ENCODE data around the gene DSG2.

GRCh38 chr18:31533236-31533635 lies 35.3 kb downstream of the DSG2 start:
- no peak for TF ChIP-seq CTCF (IDR thresholded peaks at IDR 0.05; ENCODE audit: low read length)
- no peak for TF ChIP-seq EZH2 (IDR thresholded peaks at IDR 0.05; ENCODE audit: borderline replicate concordance, low read length)

All from OCI-LY1 (cell line).